Mammary epithelial cell (primary cell): Measurements from ENCODE around the gene ATF6.

ENCODE experiments used
- CTCF ChIP-seq, 2 donors: IDR thresholded peaks in 1 of 2; conservative IDR thresholded peaks in 1 of 2; 2 replicates each; pipeline ENCODE4 v1.5.1; 2011 to 2012; ENCODE audit warnings: inconsistent platforms in 2 of 2, low read length in 2 of 2, mild to moderate bottlenecking in 2 of 2, control low read depth in 1 of 2, low read depth in 1 of 2; ENCODE audit not compliant: insufficient read depth in 1 of 2; ENCODE audit errors: extremely low read depth in 1 of 2
- EZH2 ChIP-seq: IDR thresholded peaks from 2 replicates; pipeline ENCODE4 v1.6.1; 2012; ENCODE audit warnings: low read length, inconsistent platforms, borderline replicate concordance

GRCh38 chr1:162010175-162010506 is 244.0 kb downstream of the ATF6 start:
- no peak for TF ChIP-seq CTCF (conservative IDR thresholded peaks at IDR 0.05 in 1 of 2, IDR thresholded peaks at IDR 0.05 in 1 of 2; ENCODE audit: extremely low read depth in 1 of 2, insufficient read depth in 1 of 2, low read depth in 1 of 2, low read length in 2 of 2)
- TF ChIP-seq EZH2 = no peak
